AG10803 (cell line): ENCODE data around the gene CABP7.

ENCODE experiments used
- DNase-seq: peaks from one replicate; pipeline ENCODE4 v3.0.0; 2010; ENCODE audit warnings: low read depth
- H3K4me3 ChIP-seq: 2 replicates; pipeline ENCODE4 v1.5.1; 2011; ENCODE audit warnings: mild to moderate bottlenecking, low read length, control low read depth
- TF ChIP-seq, protein P1 (sequence below): conservative IDR thresholded peaks from 2 replicates; pipeline ENCODE4 v1.5.1; 2011; ENCODE audit warnings: mild to moderate bottlenecking, low read length, control low read depth, inconsistent platforms

Gene CABP7

DNA sequence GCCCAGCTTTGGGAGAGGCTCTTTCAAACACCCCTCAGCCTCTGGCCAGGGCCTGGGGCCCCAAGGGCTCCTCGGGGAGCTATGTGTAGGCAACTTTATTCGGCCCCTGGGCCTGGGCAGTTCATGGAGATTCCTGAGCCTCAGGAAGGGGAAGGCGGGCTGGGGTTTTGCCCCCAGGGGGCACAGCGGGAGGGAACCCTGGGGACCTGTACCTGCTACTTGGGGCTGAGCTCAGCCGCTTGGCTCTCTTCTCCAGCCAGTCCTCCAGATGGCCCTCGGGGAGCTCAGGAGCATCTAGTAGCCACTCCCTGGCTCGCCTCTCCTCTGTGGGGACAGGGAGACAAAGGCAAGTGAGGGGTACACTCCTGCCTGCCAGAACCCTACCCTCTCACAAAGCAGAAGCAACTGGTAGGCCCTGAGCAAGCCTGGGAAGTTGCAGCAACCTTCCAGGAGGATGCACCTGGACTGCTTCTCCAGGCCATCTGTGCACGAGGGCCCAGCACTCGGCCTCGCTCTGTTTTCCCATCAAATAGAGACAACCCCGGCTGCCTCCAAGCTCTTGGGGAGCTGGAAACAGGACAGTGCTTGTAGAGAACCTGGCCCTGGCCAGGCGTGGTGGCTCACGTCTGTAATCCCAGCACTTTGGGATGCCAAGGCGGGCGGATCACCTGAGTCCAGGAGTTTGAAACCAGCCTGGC, 18.5 kb downstream of the CABP7 start:
- TF ChIP-seq, protein P1, sequence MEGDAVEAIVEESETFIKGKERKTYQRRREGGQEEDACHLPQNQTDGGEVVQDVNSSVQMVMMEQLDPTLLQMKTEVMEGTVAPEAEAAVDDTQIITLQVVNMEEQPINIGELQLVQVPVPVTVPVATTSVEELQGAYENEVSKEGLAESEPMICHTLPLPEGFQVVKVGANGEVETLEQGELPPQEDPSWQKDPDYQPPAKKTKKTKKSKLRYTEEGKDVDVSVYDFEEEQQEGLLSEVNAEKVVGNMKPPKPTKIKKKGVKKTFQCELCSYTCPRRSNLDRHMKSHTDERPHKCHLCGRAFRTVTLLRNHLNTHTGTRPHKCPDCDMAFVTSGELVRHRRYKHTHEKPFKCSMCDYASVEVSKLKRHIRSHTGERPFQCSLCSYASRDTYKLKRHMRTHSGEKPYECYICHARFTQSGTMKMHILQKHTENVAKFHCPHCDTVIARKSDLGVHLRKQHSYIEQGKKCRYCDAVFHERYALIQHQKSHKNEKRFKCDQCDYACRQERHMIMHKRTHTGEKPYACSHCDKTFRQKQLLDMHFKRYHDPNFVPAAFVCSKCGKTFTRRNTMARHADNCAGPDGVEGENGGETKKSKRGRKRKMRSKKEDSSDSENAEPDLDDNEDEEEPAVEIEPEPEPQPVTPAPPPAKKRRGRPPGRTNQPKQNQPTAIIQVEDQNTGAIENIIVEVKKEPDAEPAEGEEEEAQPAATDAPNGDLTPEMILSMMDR = no peak
- H3K4me3 ChIP-seq = no peak overlapping the region
- no peak for DNase-seq

DNA sequence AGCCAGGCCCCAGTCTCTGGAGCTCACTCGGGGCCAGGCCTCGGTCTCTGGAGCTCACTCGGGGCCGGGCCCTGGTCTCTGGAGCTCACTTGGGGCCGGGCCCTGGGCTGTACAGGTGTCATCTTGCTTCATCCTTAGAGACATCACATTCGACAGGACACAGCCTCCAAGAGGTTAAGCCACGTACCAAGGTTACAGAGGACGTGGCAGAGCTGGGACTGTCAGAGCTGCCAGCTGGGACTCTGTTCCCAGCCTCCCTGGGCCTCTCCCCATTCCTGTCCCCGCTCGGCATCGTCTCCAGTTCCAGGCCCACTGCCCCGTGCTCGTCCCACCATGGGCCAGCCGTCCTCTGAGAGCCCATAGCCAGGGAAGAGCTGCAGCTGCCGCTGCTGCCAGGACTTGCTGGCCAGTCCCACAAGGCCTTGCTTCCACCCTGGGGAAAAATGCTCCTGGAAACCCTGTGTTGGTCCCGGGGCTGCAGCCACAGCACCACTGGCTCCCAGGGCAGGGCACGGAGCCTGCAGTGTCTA, 19.6 kb downstream of the CABP7 start:
- DNase-seq = no peak
- H3K4me3 ChIP-seq = no peak overlapping the region
- TF ChIP-seq, protein P1 = no peak

DNA sequence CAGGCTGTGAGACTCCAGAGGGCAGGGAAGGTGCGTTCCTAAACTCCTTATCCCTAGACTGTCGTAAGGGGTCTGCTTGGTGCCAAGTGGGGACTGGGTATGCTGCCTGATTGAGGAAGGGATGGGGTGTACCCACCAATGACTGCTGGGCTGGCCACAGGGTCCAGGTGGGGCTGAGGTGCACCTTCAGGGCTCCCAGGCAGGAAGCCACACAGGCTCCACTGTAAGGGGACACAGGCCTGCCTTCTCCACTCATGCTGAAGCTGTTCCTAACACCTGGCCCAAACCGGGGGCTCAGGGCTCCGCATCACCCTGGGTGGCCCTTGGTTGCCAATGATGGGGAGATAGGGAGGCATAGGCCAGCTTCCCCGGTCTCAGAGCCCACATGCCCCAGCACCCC, 20.4 kb downstream of the CABP7 start:
- H3K4me3 ChIP-seq = no peak overlapping the region
- TF ChIP-seq, protein P1 = no peak
- no peak for DNase-seq

DNA sequence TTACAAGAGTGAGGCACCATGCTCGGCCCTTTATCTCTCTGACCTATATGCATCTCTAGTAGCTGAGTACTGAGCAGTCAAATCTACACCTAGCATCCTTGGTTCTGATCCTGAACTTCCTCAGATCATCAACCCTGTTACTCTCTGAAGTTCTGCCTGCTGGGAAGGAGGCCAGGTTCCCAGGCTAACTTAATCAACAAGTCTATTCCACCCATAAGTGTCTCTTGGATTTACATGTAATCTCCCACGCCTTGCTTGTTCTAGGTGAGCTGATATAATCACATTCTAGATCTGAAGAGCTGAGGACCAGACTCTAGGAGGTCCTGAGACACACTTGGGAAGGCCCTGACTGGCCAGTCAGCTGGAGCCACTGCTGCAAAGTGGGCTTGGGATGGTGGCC, 22.1 kb downstream of the CABP7 start:
- TF ChIP-seq, protein P1 = no peak
- no peak overlapping the region for H3K4me3 ChIP-seq
- DNase-seq = no peak

DNA sequence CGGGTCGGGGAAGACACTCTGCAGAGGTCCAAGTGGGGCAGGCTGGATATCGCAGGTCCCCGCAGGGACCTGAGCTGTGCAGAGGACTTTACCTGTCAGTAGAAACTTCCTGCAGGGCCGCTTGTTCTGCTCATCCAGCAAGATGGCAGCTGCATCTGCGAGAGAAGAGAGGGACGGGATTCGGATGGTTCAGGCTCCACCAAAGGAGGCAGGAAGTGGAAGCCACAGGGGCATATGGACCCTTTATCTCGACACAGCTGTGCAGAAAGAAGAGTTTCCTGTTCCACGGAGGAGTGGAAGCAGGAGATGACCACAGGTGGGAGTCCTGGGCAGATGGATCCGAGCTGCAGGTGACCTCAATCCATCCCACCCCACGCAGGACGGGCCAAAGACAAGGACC, 22.5 kb downstream of the CABP7 start:
- DNase-seq = no peak
- TF ChIP-seq, protein P1 = no peak
- H3K4me3 ChIP-seq = no peak overlapping the region

DNA sequence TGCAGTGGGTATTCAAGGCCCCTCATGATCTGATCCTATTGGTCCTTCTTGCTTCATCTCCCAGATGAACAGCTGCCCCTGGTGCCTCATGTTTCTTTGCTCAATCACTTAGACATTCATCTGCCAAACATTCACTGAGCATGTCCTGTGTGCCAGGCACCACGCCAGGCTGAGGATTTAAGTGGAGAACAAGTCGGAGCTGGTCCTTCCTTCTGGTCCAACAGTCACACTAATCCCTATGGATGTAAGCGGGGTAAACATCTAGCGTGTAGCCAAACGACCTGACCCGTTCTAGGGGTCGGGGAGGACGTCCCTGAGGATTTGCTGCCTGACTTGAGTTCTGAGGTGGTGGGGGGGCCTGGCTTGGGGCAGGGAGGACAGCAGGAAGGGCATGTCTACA, 25.1 kb downstream of the CABP7 start:
- DNase-seq = peak; percentile 86
- TF ChIP-seq, protein P1 = no peak
- H3K4me3 ChIP-seq = no peak overlapping the region

DNA sequence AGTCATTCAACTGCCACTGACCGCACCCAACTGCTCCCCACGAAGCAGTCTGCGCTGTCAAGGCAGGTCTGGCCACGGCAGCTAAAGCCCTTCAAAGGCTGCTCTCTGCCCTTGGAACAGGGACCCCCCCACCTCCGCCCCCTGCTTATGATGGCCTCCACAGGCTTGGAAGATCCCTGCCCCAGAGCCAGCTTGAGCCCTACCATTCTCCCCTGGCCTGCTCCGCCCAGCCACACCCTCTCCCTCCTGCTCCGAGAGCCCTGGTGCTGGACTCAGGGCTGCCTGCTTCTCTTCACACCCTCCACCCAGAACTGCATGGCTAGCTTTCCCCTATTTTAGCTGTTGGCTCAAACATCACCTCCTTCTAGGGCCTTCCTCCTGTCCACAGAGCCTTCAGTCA, 28.0 kb downstream of the CABP7 start:
- TF ChIP-seq, protein P1 = no peak
- H3K4me3 ChIP-seq = no peak overlapping the region
- no peak for DNase-seq
